Fibroblast of pulmonary artery (primary cell): ENCODE data around the gene ZNF580.

Experiments
- DNase-seq: peaks from one replicate; pipeline ENCODE4 v3.0.0-alpha.2; 2010; ENCODE audit warnings: low read depth
- H3K4me3 ChIP-seq: replicated peaks from 2 replicates; pipeline ENCODE4 v1.5.1; 2011; ENCODE audit warnings: low read depth, mild to moderate bottlenecking, control low read depth, low read length, moderate library complexity
- CTCF ChIP-seq: IDR thresholded peaks from 2 replicates; pipeline ENCODE4 v1.5.1; 2011; ENCODE audit warnings: mild to moderate bottlenecking, control low read depth, low read length, inconsistent platforms; ENCODE audit errors: missing control alignments

ZNF580 gene

GRCh38 chr19:55635856-55636440 lies 4.9 kb upstream of the ZNF580 start:
- TF ChIP-seq CTCF, result no peak
- peak overlapping the region; percentile 87 for H3K4me3 ChIP-seq
- no peak for DNase-seq

- no peak for TF ChIP-seq CTCF
- no peak for DNase-seq
- no peak overlapping the region for H3K4me3 ChIP-seq
Observed at GRCh38 chr19:55636723-55637122, 4.1 kb upstream of the ZNF580 start.

- no peak for TF ChIP-seq CTCF
- H3K4me3 ChIP-seq, result no peak overlapping the region
- no peak for DNase-seq
Observed at GRCh38 chr19:55637534-55637933, 3.3 kb upstream of the ZNF580 start.

- DNase-seq, result peak; percentile 49
- H3K4me3 ChIP-seq, result no peak overlapping the region
- TF ChIP-seq CTCF, result peak; percentile 43
Observed at GRCh38 chr19:55638864-55639359, 1.9 kb upstream of the ZNF580 start.

GRCh38 chr19:55640043-55640576 lies 692 bp upstream of the ZNF580 start:
- peak; percentile 37 for TF ChIP-seq CTCF
- peak; percentile 78 for DNase-seq
- peak overlapping the region; percentile 88 for H3K4me3 ChIP-seq

- DNase-seq, result peak; percentile 36
- no peak for TF ChIP-seq CTCF
- peak overlapping the region; percentile 88 for H3K4me3 ChIP-seq
Observed at GRCh38 chr19:55641426-55642152, 787 bp downstream of the ZNF580 start.
